Measurements from ENCODE around the gene SLC32A1.

The SLC32A1 gene

GRCh38 chr20:38769376-38770295, 45.4 kb downstream of the SLC32A1 start:
- ChIA-PET CTCF (interaction anchor here (1.0 to 2.4 kb wide), 3 partner anchors 8 to 18 kb away, joined by 4 to 13 read pairs (median 11); no protein-coding TSS in a partner anchor), POLR2A (no interaction called here)
- no peak for TF ChIP-seq CTCF (IDR thresholded peaks at IDR 0.05; ENCODE audit: control extremely low read depth, extremely low read depth, low read depth, missing control alignments)
- DNase-seq (ENCODE audit: extremely low spot score) = no peak

GRCh38 chr20:38770546-38770945, 46.3 kb downstream of the SLC32A1 start:
- CTCF ChIA-PET = interaction anchor here (1.0 to 2.4 kb wide), 4 partner anchors 8 to 19 kb away, joined by 3 to 11 read pairs (median 6); no protein-coding TSS in a partner anchor

DNA sequence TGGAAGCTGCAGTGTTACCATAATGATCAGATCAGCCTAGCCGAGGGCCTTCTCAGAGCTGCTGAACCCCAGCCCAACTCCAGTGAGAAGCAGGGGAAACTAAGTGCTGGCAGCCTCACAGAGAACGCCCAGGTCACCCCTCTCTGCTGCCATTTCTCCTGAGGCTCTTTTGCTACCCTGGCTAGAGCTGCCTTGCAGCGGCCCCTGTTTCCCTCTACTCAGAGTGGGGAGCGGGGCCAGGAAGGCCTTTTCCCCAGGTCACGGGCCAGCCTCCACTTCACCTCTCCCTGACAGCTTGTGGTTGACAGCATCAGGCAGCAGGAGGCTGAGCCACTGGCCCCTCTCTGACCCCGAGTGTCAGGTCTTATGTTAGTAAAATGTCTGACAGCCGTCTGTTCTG, 46.7 kb downstream of the SLC32A1 start:
- ChIA-PET POLR2A (no interaction called here), CTCF (interaction anchor here (1.0 to 2.4 kb wide), 5 partner anchors 8 to 19 kb away, joined by 3 to 11 read pairs (median 4); no protein-coding TSS in a partner anchor)
- no peak for TF ChIP-seq CTCF (IDR thresholded peaks at IDR 0.05; ENCODE audit: control extremely low read depth, extremely low read depth, low read depth, missing control alignments)
- DNase-seq (ENCODE audit: extremely low spot score) = no peak

More at GRCh38 chr20:38770546-38770945, 46.3 kb downstream of the SLC32A1 start:
- POLR2A ChIA-PET = no interaction called here
- no peak for TF ChIP-seq CTCF (IDR thresholded peaks at IDR 0.05; ENCODE audit: control extremely low read depth, extremely low read depth, low read depth, missing control alignments)
- no peak for DNase-seq (ENCODE audit: extremely low spot score)

- no peak for TF ChIP-seq CTCF (IDR thresholded peaks at IDR 0.05; ENCODE audit: control extremely low read depth, extremely low read depth, low read depth, missing control alignments)
- CTCF ChIA-PET = interaction anchor here (1.3 to 2.4 kb wide), 4 partner anchors 9 to 20 kb away, joined by 3 to 11 read pairs (median 6); no protein-coding TSS in a partner anchor
- POLR2A ChIA-PET = no interaction called here
Observed at GRCh38 chr20:38771621-38772020, 47.3 kb downstream of the SLC32A1 start.

DNA sequence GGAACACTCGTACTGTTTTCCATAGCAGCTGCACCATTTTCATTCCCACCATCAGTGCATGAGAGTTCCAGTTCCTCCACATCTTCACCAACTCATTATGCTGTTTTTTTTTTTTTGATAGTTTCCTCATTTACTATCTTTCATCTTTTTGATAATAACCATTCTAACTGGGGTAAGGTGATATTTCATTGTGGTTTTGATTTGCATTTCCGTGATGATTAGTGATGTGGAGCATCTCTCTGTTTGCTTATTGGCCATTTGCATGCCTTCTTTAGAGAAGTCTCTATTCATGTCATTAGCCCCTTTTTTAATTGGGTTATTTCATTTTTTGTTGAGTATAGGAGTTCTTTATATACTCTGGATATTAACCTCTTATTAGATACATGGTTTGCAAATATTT, 49.9 kb downstream of the SLC32A1 start:
- CTCF ChIA-PET = no interaction called here
- TF ChIP-seq CTCF (IDR thresholded peaks at IDR 0.05; ENCODE audit: control extremely low read depth, extremely low read depth, low read depth, missing control alignments) = no peak
- POLR2A ChIA-PET = no interaction called here
- no peak for DNase-seq (ENCODE audit: extremely low spot score)

More at GRCh38 chr20:38771621-38772020, 47.3 kb downstream of the SLC32A1 start:
- DNase-seq (ENCODE audit: extremely low spot score) = no peak

- no peak for TF ChIP-seq CTCF (IDR thresholded peaks at IDR 0.05; ENCODE audit: control extremely low read depth, extremely low read depth, low read depth, missing control alignments)
- ChIA-PET POLR2A (no interaction called here), CTCF (interaction anchor here (1.1 kb wide), 1 partner anchor 16 kb away, joined by 3 read pairs; no protein-coding TSS in a partner anchor)
- DNase-seq (ENCODE audit: extremely low spot score) = no peak
Observed at GRCh38 chr20:38776363-38776762, 52.1 kb downstream of the SLC32A1 start.

All from GM10248 (cell line).